ENCODE results near the gene GSDME. TPM values are rescaled to one million over a fixed set of nuclear protein-coding genes. Genes with fewer than 3 reads are reported as not detected.

GSDME gene
- total and polyA plus RNA-seq, 2 of the 4 experiments (the other 2 are of a cell fraction), result 75.2 to 78.7 TPM

DNA sequence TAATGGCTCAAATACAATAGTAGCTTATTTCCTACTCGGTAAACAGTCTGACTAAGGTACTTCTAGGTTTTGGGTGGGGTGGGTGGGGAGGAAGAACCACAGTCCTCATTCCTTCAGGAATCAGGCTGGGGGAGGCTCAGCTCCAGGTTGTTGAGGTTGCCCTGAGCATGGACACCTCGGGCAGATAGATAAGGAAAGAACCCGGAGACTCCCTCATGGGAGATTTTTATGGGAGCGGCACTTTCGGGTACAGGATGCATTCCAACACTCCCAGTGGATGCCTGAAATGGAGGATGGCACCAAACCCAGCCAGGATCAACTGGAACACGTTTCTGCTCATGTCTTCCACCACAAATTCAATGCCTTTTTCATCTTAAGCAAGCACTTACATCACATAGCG, 5.5 kb upstream of the GSDME start:
- Histone ChIP-seq H3K27me3 (ENCODE audit: control insufficient read depth, insufficient read depth, low read length) (no peaks in the 10 kb centered on the region), H3K9ac (ENCODE audit: low read depth, low read length) (no peak overlapping the region), H2BK20ac (ENCODE audit: low read depth, low read length) (no peak overlapping the region), H4K5ac (ENCODE audit: low read depth, low read length) (no peak overlapping the region), H3K4me1 (ENCODE audit: control insufficient read depth, insufficient read depth, low read length) (no peaks in the 10 kb centered on the region), H2AFZ (replicated peaks; ENCODE audit: low read length, poor library complexity) (no peak overlapping the region), H2AK9ac (replicated peaks; ENCODE audit: low read depth, low read length, poor library complexity) (no peak overlapping the region), H3K4ac (ENCODE audit: low read depth, low read length) (no peak overlapping the region), H4K20me1 (ENCODE audit: insufficient read depth, low read length) (no peaks in the 10 kb centered on the region), H3K18ac (ENCODE audit: low read depth, low read length) (no peak overlapping the region), H2BK120ac (ENCODE audit: low read depth, low read length) (no peak overlapping the region), H2BK5ac (ENCODE audit: low read depth, low read length, poor library complexity, severe bottlenecking) (no peak overlapping the region), H3K79me1 (ENCODE audit: low read depth in 1 of 2, low read length in 2 of 2) (peaks cover 0 to 7% of the 10 kb centered on the region in 2 experiments; a peak in 2 of 4 replicates), H4K91ac (ENCODE audit: insufficient read depth, low read depth, low read length) (no peak overlapping the region), H3K9me3 (ENCODE audit: control insufficient read depth, insufficient read depth, low read length) (no peaks in the 10 kb centered on the region), H3K23ac (ENCODE audit: low read depth, low read length) (no peak overlapping the region), H3K9me1 (ENCODE audit: insufficient read depth, low read length) (no peaks in the 10 kb centered on the region), H2AK5ac (ENCODE audit: low read depth, low read length) (no peak overlapping the region), H2BK15ac (ENCODE audit: low read depth, low read length) (no peak overlapping the region), H3K56ac (ENCODE audit: extremely low read depth, insufficient read depth, low read length) (no peak overlapping the region), H3K4me3 (ENCODE audit: insufficient read depth, low read depth, low read length) (no peak overlapping the region), H4K8ac (ENCODE audit: low read depth in 2 of 2, low read length in 2 of 2) (no peak overlapping the region), H3K14ac (replicated peaks; ENCODE audit: low read depth, low read length) (no peak overlapping the region), H3K27ac (ENCODE audit: insufficient read depth, low read length) (no peak overlapping the region), H3K36me3 (ENCODE audit: control insufficient read depth, insufficient read depth, low read length) (no peaks in the 10 kb centered on the region), H3K4me2 (ENCODE audit: low read depth, low read length) (no peak overlapping the region)
- intact Hi-C loops (cut with micrococcal nuclease) (no loop called here), in situ Hi-C loops (cut with MboI; ENCODE audit: low sequenced_read_pairs) (no loop called here), dilution Hi-C loops (cut with HindIII; ENCODE audit: low sequenced_read_pairs, unreplicated experiment) (no loop called here)
- ChIA-PET POLR2A (ENCODE audit: unreplicated experiment) (no interaction called here), CTCF (no interaction called here)
- DNase-seq (no peak), ATAC-seq (ENCODE audit: low read depth) (no peak)
- no TSS peak for BruUV-seq (replicated peaks)
- no peak for TF ChIP-seq NFE2L2 (IDR thresholded peaks at IDR 0.05; ENCODE audit: low read depth, low read length)
- TF ChIP-seq, protein P1, sequence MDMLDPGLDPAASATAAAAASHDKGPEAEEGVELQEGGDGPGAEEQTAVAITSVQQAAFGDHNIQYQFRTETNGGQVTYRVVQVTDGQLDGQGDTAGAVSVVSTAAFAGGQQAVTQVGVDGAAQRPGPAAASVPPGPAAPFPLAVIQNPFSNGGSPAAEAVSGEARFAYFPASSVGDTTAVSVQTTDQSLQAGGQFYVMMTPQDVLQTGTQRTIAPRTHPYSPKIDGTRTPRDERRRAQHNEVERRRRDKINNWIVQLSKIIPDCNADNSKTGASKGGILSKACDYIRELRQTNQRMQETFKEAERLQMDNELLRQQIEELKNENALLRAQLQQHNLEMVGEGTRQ (IDR thresholded peaks at IDR 0.05; ENCODE audit: low read depth, low read length), result no peak
- TF ChIP-seq, protein P2, sequence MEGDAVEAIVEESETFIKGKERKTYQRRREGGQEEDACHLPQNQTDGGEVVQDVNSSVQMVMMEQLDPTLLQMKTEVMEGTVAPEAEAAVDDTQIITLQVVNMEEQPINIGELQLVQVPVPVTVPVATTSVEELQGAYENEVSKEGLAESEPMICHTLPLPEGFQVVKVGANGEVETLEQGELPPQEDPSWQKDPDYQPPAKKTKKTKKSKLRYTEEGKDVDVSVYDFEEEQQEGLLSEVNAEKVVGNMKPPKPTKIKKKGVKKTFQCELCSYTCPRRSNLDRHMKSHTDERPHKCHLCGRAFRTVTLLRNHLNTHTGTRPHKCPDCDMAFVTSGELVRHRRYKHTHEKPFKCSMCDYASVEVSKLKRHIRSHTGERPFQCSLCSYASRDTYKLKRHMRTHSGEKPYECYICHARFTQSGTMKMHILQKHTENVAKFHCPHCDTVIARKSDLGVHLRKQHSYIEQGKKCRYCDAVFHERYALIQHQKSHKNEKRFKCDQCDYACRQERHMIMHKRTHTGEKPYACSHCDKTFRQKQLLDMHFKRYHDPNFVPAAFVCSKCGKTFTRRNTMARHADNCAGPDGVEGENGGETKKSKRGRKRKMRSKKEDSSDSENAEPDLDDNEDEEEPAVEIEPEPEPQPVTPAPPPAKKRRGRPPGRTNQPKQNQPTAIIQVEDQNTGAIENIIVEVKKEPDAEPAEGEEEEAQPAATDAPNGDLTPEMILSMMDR (conservative IDR thresholded peaks at IDR 0.05; ENCODE audit: low read depth, low read length), result no peak
- no peak for TF ChIP-seq CEBPB (IDR thresholded peaks at IDR 0.05; ENCODE audit: low read depth, low read length)
- TF ChIP-seq POLR2A (IDR thresholded peaks at IDR 0.05; ENCODE audit: low read depth, low read length), result no peak
- TF ChIP-seq RFX5 (IDR thresholded peaks at IDR 0.05; ENCODE audit: low read depth, low read length), result no peak
- TF ChIP-seq MAZ (IDR thresholded peaks at IDR 0.05; ENCODE audit: borderline replicate concordance, low read depth, low read length), result no peak
- no peak for TF ChIP-seq FOS (IDR thresholded peaks at IDR 0.05; ENCODE audit: low read depth, low read length)
- TF ChIP-seq, protein P3, sequence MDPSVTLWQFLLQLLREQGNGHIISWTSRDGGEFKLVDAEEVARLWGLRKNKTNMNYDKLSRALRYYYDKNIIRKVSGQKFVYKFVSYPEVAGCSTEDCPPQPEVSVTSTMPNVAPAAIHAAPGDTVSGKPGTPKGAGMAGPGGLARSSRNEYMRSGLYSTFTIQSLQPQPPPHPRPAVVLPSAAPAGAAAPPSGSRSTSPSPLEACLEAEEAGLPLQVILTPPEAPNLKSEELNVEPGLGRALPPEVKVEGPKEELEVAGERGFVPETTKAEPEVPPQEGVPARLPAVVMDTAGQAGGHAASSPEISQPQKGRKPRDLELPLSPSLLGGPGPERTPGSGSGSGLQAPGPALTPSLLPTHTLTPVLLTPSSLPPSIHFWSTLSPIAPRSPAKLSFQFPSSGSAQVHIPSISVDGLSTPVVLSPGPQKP (IDR thresholded peaks at IDR 0.05; ENCODE audit: borderline replicate concordance, low read depth, low read length), result no peak
- no peak for TF ChIP-seq RAD21 (IDR thresholded peaks at IDR 0.05; ENCODE audit: low read length)
- WGBS, 2 experiments (ENCODE audit: extremely low coverage in 2 of 2, insufficient read length in 1 of 2), result 69% methylated on average over 2 of the region's 7 CpGs; no CpG with 5 or more reads in 1 of the 2 experiments
